Panc1 (cell line): ENCODE results near the gene RPS24.

ENCODE experiments used
- POLR2AphosphoS5 ChIP-seq: IDR thresholded peaks from 2 replicates; pipeline ENCODE4 v1.6.1; 2012; ENCODE audit warnings: mild to moderate bottlenecking, low read depth, low read length, moderate library complexity
- TCF7L2 ChIP-seq: IDR thresholded peaks from 2 replicates; pipeline ENCODE4 v1.6.1; 2011; ENCODE audit warnings: mild to moderate bottlenecking, low read depth, low read length, inconsistent platforms

GRCh38 chr10:78017856-78018255 lies 15.8 kb upstream of the RPS24 start:
- TF ChIP-seq TCF7L2 (no peak), POLR2AphosphoS5 (no peak)
